ENCODE results near the gene TSHZ1. TPM values are rescaled to one million over a fixed set of nuclear protein-coding genes. Genes with fewer than 3 reads are reported as not detected.

Gene TSHZ1
- polyA plus RNA-seq, 1 donor from 2014 or later, result 1.1 TPM

DNA sequence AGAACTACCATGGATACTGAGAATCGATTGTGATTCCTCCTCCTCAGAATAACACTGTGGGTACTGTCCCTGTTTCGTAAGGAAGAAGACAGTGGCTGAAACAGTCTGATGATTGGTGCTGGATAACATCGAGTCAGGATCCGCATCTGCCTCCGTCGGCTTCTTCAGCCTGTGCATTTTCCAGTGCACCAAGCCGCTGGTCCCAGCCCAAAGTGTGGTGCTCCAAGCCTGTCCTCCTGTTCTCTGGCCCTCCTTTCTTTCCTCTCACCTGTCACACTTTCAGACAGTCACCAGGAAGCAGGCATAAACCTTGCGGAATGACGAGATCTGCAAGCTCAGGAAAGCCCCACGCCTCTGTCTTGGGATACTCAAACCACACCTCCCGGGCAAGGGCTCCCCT, 32.2 kb upstream of the TSHZ1 start:
- H3K4me2 ChIP-seq (ENCODE audit: low read length), result no peak overlapping the region
- H3K27me3 ChIP-seq (ENCODE audit: insufficient read depth, low read depth, low read length), result no peaks in the 10 kb centered on the region
- no peak overlapping the region for H3K9ac ChIP-seq (ENCODE audit: low read length)
- no peak for TF ChIP-seq SMC3 (conservative IDR thresholded peaks at IDR 0.05; ENCODE audit: poor library complexity)
- no peak for TF ChIP-seq EZH2 (IDR thresholded peaks at IDR 0.05; ENCODE audit: borderline replicate concordance, insufficient read depth, low read length, poor library complexity, severe bottlenecking)
- TF ChIP-seq, protein P1, sequence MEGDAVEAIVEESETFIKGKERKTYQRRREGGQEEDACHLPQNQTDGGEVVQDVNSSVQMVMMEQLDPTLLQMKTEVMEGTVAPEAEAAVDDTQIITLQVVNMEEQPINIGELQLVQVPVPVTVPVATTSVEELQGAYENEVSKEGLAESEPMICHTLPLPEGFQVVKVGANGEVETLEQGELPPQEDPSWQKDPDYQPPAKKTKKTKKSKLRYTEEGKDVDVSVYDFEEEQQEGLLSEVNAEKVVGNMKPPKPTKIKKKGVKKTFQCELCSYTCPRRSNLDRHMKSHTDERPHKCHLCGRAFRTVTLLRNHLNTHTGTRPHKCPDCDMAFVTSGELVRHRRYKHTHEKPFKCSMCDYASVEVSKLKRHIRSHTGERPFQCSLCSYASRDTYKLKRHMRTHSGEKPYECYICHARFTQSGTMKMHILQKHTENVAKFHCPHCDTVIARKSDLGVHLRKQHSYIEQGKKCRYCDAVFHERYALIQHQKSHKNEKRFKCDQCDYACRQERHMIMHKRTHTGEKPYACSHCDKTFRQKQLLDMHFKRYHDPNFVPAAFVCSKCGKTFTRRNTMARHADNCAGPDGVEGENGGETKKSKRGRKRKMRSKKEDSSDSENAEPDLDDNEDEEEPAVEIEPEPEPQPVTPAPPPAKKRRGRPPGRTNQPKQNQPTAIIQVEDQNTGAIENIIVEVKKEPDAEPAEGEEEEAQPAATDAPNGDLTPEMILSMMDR (IDR thresholded peaks at IDR 0.05; ENCODE audit: poor library complexity, severe bottlenecking), result no peak
- no peak for TF ChIP-seq POLR2AphosphoS5 (IDR thresholded peaks at IDR 0.05)
- no peak for TF ChIP-seq TAF1 (IDR thresholded peaks at IDR 0.05; ENCODE audit: low read depth)
- no peak for TF ChIP-seq EP300 (conservative IDR thresholded peaks at IDR 0.05; ENCODE audit: poor library complexity, severe bottlenecking)
- TF ChIP-seq MXI1 (conservative IDR thresholded peaks at IDR 0.05; ENCODE audit: poor library complexity, severe bottlenecking), result no peak
- TF ChIP-seq RAD21 (conservative IDR thresholded peaks at IDR 0.05), result no peak
- TF ChIP-seq, protein P2, sequence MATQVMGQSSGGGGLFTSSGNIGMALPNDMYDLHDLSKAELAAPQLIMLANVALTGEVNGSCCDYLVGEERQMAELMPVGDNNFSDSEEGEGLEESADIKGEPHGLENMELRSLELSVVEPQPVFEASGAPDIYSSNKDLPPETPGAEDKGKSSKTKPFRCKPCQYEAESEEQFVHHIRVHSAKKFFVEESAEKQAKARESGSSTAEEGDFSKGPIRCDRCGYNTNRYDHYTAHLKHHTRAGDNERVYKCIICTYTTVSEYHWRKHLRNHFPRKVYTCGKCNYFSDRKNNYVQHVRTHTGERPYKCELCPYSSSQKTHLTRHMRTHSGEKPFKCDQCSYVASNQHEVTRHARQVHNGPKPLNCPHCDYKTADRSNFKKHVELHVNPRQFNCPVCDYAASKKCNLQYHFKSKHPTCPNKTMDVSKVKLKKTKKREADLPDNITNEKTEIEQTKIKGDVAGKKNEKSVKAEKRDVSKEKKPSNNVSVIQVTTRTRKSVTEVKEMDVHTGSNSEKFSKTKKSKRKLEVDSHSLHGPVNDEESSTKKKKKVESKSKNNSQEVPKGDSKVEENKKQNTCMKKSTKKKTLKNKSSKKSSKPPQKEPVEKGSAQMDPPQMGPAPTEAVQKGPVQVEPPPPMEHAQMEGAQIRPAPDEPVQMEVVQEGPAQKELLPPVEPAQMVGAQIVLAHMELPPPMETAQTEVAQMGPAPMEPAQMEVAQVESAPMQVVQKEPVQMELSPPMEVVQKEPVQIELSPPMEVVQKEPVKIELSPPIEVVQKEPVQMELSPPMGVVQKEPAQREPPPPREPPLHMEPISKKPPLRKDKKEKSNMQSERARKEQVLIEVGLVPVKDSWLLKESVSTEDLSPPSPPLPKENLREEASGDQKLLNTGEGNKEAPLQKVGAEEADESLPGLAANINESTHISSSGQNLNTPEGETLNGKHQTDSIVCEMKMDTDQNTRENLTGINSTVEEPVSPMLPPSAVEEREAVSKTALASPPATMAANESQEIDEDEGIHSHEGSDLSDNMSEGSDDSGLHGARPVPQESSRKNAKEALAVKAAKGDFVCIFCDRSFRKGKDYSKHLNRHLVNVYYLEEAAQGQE (IDR thresholded peaks at IDR 0.05; ENCODE audit: borderline replicate concordance), result no peak
- no peaks in the 10 kb centered on the region for H3K9me3 ChIP-seq (ENCODE audit: low read length)
- no peaks in the 10 kb centered on the region for H3F3A ChIP-seq (ENCODE audit: insufficient read depth, low read length, poor library complexity, severe bottlenecking)
- no peak overlapping the region for H3K4me3 ChIP-seq (ENCODE audit: low read length)
- no peaks in the 10 kb centered on the region for H4K20me1 ChIP-seq (ENCODE audit: insufficient read depth)
- no peaks in the 10 kb centered on the region for H3K36me3 ChIP-seq (ENCODE audit: insufficient read depth, low read length)
- H3K9me2 ChIP-seq (ENCODE audit: insufficient read depth, low read length), result no peaks in the 10 kb centered on the region
- no peak overlapping the region for H3K27ac ChIP-seq (ENCODE audit: low read length)
- no peak overlapping the region for H2AFZ ChIP-seq (ENCODE audit: low read depth, low read length)
- no peaks in the 10 kb centered on the region for H3K79me2 ChIP-seq (replicated peaks; ENCODE audit: insufficient read depth, low read length)

DNA sequence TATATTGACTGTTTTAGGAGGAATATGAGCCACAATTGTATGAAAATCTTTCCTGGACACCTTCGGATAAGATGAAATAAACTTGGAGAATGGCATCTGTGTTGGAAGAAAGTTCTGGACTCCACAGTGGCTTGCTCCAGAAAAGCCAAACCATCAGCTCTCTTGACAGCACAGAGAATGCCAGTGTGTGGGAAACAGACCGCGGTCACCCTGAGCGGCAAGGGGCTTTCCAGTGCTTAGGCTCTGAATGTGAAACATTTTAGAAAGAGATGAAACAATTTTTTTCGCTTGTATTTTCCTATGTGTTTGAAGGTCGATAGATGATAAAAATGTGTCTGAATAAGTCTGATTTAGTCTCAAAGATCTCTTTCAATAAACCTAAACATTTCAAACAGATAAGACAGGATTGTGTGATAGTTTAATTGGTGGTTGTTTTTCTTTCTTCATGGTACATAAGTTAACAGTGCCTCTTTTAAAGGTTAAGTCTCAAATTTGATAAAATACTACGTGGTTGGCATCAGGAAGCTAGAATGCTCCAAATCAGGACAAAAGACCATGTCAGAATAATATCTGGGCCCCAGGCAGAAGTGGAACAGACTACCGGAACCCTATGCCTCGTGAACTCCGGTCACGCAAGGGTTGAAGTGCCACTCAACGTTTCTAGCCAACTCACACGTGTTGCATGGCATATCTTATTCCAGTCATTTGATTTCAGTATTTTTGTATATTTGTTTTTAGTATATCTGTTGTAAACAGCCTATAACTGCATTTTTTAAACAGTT, 30.6 kb upstream of the TSHZ1 start:
- Histone ChIP-seq H3K79me2 (replicated peaks; ENCODE audit: insufficient read depth, low read length) (no peaks in the 10 kb centered on the region), H3K9me3 (ENCODE audit: low read length) (no peaks in the 10 kb centered on the region), H3K4me3 (ENCODE audit: low read length) (no peak overlapping the region), H2AFZ (ENCODE audit: low read depth, low read length) (no peak overlapping the region), H3F3A (ENCODE audit: insufficient read depth, low read length, poor library complexity, severe bottlenecking) (no peaks in the 10 kb centered on the region), H3K27ac (ENCODE audit: low read length) (no peak overlapping the region), H3K27me3 (ENCODE audit: insufficient read depth, low read depth, low read length) (no peaks in the 10 kb centered on the region), H3K4me2 (ENCODE audit: low read length) (no peak overlapping the region), H4K20me1 (ENCODE audit: insufficient read depth) (no peaks in the 10 kb centered on the region), H3K36me3 (ENCODE audit: insufficient read depth, low read length) (no peaks in the 10 kb centered on the region), H3K9ac (ENCODE audit: low read length) (no peak overlapping the region), H3K9me2 (ENCODE audit: insufficient read depth, low read length) (no peaks in the 10 kb centered on the region)
- TF ChIP-seq, protein P2 (IDR thresholded peaks at IDR 0.05; ENCODE audit: borderline replicate concordance), result no peak
- no peak for TF ChIP-seq RAD21 (conservative IDR thresholded peaks at IDR 0.05)
- TF ChIP-seq EP300 (conservative IDR thresholded peaks at IDR 0.05; ENCODE audit: poor library complexity, severe bottlenecking), result no peak
- no peak for TF ChIP-seq EZH2 (IDR thresholded peaks at IDR 0.05; ENCODE audit: borderline replicate concordance, insufficient read depth, low read length, poor library complexity, severe bottlenecking)
- no peak for TF ChIP-seq TAF1 (IDR thresholded peaks at IDR 0.05; ENCODE audit: low read depth)
- no peak for TF ChIP-seq SMC3 (conservative IDR thresholded peaks at IDR 0.05; ENCODE audit: poor library complexity)
- TF ChIP-seq, protein P1 (IDR thresholded peaks at IDR 0.05; ENCODE audit: poor library complexity, severe bottlenecking), result no peak
- TF ChIP-seq MXI1 (conservative IDR thresholded peaks at IDR 0.05; ENCODE audit: poor library complexity, severe bottlenecking), result no peak
- TF ChIP-seq POLR2AphosphoS5 (IDR thresholded peaks at IDR 0.05), result no peak

Data from neural cell (in vitro differentiated cells).